Nephron (organoid): ENCODE measurements around the gene MTSS2.

Experiments used
- H3K27ac Mint-ChIP-seq, 3 experiments: 2 replicates each; pipeline ENCODE4 v1.8.0; 2020; ENCODE audit warnings: mixed read lengths in 3 of 3, mild to moderate bottlenecking in 2 of 3, moderate library complexity in 1 of 3
- H3K27me3 Mint-ChIP-seq: 2 replicates; pipeline ENCODE4 v1.8.0; 2021; ENCODE audit warnings: low read depth, mild to moderate bottlenecking, moderate library complexity, mixed read lengths
- H3K36me3 Mint-ChIP-seq: 2 replicates; pipeline ENCODE4 v1.8.0; 2020; ENCODE audit warnings: low read depth, mixed read lengths
- H3K4me1 Mint-ChIP-seq: 2 replicates; pipeline ENCODE4 v1.8.0; 2020; ENCODE audit warnings: mixed read lengths
- H3K4me3 Mint-ChIP-seq, 3 experiments: 2 replicates each; pipeline ENCODE4 v1.8.0; 2020; ENCODE audit warnings: mild to moderate bottlenecking in 3 of 3, mixed read lengths in 3 of 3, moderate library complexity in 2 of 3
- H3K9me3 Mint-ChIP-seq: 2 replicates; pipeline ENCODE4 v1.8.0; 2020; ENCODE audit warnings: mixed read lengths
- TF ChIP-seq, protein P1 (sequence below), 3 experiments: fragments of 200-600 bp; sonication (generic); IDR thresholded peaks; one replicate each; pipeline ENCODE4 v1.5.0; 2021; ENCODE audit warnings: antibody characterized with exemption in 3 of 3; ENCODE audit not compliant: unreplicated experiment in 3 of 3

MTSS2 gene, protein sequence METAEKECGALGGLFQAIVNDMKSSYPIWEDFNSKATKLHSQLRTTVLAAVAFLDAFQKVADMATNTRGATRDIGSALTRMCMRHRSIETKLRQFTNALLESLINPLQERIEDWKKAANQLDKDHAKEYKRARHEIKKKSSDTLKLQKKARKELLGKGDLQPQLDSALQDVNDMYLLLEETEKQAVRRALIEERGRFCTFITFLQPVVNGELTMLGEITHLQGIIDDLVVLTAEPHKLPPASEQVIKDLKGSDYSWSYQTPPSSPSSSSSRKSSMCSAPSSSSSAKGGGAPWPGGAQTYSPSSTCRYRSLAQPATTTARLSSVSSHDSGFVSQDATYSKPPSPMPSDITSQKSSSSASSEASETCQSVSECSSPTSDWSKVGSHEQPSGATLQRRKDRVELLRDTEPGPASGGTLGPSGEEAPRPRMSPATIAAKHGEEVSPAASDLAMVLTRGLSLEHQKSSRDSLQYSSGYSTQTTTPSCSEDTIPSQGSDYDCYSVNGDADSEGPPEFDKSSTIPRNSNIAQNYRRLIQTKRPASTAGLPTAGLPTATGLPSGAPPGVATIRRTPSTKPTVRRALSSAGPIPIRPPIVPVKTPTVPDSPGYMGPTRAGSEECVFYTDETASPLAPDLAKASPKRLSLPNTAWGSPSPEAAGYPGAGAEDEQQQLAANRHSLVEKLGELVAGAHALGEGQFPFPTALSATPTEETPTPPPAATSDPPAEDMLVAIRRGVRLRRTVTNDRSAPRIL

DNA sequence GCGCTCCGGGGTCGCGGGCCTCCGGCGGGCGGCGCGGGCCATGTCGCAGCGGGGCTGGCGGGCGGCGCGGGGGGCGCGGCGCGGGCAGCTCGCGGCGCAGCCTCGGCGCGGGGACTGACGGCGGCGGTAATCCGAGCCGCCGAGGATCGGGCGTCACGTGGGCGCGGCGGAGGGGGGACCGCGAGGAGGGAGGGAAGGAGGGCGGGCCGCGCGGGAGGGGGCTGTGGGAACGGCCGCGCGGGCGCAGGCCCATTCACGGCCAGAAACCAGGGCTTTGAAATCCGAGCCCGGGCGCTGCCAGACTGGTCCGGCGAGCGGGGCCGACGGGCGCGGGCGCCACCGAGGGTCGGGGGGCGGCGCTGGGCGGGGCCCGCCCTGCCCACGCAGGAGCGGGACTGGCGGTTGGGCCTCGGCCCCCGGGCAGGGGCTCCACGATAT is at the start of gene MTSS2:
Gene MTSS2 (minus strand): TSS at position 116 of the 438 bp plus-strand sequence. CDS start 262 bp downstream, outside the sequence.
- peak within 1 kb of the TSS; percentile 85 to 91 (median 89) for H3K4me3 Mint-ChIP-seq
- peaks cover 3% of the 10 kb centered on the region for H3K36me3 Mint-ChIP-seq

GRCh38 chr16:70735141-70735979 is 49.5 kb upstream of the MTSS2 start:
- no peaks in the 10 kb centered on the region for H3K9me3 Mint-ChIP-seq
- H3K27ac Mint-ChIP-seq = peak overlapping the region; percentile 78 to 99 (median 97)
- H3K4me1 Mint-ChIP-seq = peaks cover 81% of the 10 kb centered on the region
- peak overlapping the region in 2 of 3 experiments; percentile 47 to 79 for H3K4me3 Mint-ChIP-seq
- peaks cover 4% of the 10 kb centered on the region for H3K27me3 Mint-ChIP-seq
- TF ChIP-seq, protein P1, sequence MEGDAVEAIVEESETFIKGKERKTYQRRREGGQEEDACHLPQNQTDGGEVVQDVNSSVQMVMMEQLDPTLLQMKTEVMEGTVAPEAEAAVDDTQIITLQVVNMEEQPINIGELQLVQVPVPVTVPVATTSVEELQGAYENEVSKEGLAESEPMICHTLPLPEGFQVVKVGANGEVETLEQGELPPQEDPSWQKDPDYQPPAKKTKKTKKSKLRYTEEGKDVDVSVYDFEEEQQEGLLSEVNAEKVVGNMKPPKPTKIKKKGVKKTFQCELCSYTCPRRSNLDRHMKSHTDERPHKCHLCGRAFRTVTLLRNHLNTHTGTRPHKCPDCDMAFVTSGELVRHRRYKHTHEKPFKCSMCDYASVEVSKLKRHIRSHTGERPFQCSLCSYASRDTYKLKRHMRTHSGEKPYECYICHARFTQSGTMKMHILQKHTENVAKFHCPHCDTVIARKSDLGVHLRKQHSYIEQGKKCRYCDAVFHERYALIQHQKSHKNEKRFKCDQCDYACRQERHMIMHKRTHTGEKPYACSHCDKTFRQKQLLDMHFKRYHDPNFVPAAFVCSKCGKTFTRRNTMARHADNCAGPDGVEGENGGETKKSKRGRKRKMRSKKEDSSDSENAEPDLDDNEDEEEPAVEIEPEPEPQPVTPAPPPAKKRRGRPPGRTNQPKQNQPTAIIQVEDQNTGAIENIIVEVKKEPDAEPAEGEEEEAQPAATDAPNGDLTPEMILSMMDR (IDR thresholded peaks at IDR 0.05; ENCODE audit: unreplicated experiment in 3 of 3) = no peak
- peaks cover 16% of the 10 kb centered on the region for H3K36me3 Mint-ChIP-seq

More for the DNA sequence above, at the start of gene MTSS2:
- Mint-ChIP-seq H3K27me3 (peaks cover 5% of the 10 kb centered on the region), H3K27ac (peak within 1 kb of the TSS; percentile 94 to 98 (median 94)), H3K4me1 (peaks cover 60% of the 10 kb centered on the region), H3K9me3 (no peaks in the 10 kb centered on the region)
- TF ChIP-seq, protein P1 (IDR thresholded peaks at IDR 0.05; ENCODE audit: unreplicated experiment in 3 of 3) = no peak

DNA sequence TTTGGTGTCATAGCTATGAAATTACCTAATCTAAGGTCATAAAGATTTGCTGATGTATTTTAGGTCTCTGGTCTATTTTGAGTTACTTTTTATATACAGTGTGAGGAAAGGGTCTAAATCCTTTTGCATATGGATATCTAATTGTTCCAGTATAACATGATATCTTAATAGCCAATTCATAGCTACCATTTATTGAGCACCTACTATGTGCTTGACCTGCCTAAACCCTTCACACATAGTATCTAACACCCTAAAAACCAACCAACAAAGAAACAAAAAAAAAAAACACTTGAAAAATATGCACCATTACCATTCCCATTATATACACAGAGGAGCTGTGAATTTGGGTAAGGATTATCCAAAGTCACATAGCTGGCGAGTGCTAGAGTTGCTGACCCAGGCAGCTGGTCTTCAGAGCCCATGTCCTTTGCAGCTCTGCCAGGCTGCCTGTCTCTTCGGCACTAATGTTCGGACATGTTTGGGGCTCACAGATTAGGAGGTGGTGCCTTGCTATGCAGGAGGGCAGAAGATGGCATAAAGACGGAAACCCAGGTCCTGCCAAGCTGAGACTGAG is 48.8 kb upstream of the MTSS2 start:
- Mint-ChIP-seq H3K27me3 (peaks cover 4% of the 10 kb centered on the region), H3K9me3 (no peaks in the 10 kb centered on the region), H3K36me3 (peaks cover 23% of the 10 kb centered on the region), H3K27ac (peak overlapping the region; percentile 78 to 99 (median 97)), H3K4me1 (peaks cover 86% of the 10 kb centered on the region), H3K4me3 (peak overlapping the region in 1 of 3 experiments; percentile 76)
- TF ChIP-seq, protein P1 (IDR thresholded peaks at IDR 0.05; ENCODE audit: unreplicated experiment in 3 of 3) = no peak

DNA sequence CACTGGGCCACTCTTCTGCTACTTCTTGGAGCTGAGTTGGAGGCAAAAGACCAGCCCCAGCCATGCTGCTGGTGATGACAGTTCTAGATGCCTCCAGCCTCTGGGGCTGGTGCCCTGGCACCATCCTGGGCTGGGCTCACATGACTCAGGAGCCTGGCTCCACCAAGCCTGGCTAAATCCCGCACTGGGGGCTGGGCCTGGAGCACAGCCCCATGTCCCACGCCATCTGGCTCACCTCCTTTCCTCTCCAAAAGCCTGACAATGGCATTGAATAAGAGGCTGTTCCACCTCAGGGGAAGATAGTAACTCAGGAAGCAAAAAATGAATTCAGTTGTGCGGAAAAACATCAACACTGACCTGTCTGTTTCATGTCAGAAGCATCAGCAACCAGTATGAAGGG is 45.1 kb upstream of the MTSS2 start:
- peaks cover 4% of the 10 kb centered on the region for H3K27me3 Mint-ChIP-seq
- peak overlapping the region; percentile 12 to 86 (median 85) for H3K27ac Mint-ChIP-seq
- H3K4me1 Mint-ChIP-seq = peaks cover 77% of the 10 kb centered on the region
- H3K4me3 Mint-ChIP-seq = peak overlapping the region in 1 of 3 experiments; percentile 23
- no peaks in the 10 kb centered on the region for H3K9me3 Mint-ChIP-seq
- TF ChIP-seq, protein P1 (IDR thresholded peaks at IDR 0.05; ENCODE audit: unreplicated experiment in 3 of 3) = no peak
- H3K36me3 Mint-ChIP-seq = peaks cover 32% of the 10 kb centered on the region

- Mint-ChIP-seq H3K4me1 (peaks cover 77% of the 10 kb centered on the region), H3K4me3 (peak overlapping the region in 2 of 3 experiments; percentile 21 to 45), H3K36me3 (peaks cover 33% of the 10 kb centered on the region), H3K27ac (peak overlapping the region; percentile 83 to 100 (median 91)), H3K9me3 (no peaks in the 10 kb centered on the region), H3K27me3 (peaks cover 4% of the 10 kb centered on the region)
- TF ChIP-seq, protein P1 (IDR thresholded peaks at IDR 0.05; ENCODE audit: unreplicated experiment in 3 of 3) = no peak
Observed at GRCh38 chr16:70730031-70730430, 44.2 kb upstream of the MTSS2 start.
